HepG2 (cell line): Measurements from ENCODE around the gene RCBTB2. TPM values are rescaled to one million over a fixed set of nuclear protein-coding genes. Genes with fewer than 3 reads are reported as not detected.

Source experiments
- ATAC-seq: fragments of 200-7000 bp; cut with Tn5 transposase; 3 replicates; pipeline ENCODE4 v1.9.1; 2020; ENCODE audit warnings: mild to moderate bottlenecking, moderate library complexity
- BruUV-seq: library from RNA; stranded (reverse); fragments of 400-500 nt; replicated peaks from 2 replicates; lab custom pipeline; 2021; lab: Mats Ljungman, UMichigan
- CTCF ChIA-PET: fragments of 300-600 bp; formaldehyde crosslinking; extraction: SDS; loops from one replicate; lab custom pipeline; 2021; ENCODE audit warnings: low total read pairs, inconsistent platforms, low intra/inter-chr PET ratio; lab: Yijun Ruan, JAX
- POLR2A ChIA-PET: fragments of 350-600 bp; sonication (Branson Sonifier 250); formaldehyde crosslinking; loops from one replicate; lab custom pipeline; 2020; ENCODE audit warnings: antibody characterized with exemption, inconsistent platforms; lab: Yijun Ruan, JAX
- DNase-seq: peaks from one replicate; pipeline ENCODE4 v3.0.0-alpha.2; 2015; ENCODE audit warnings: low spot score
- FAIRE-seq: peaks from 3 replicates; lab custom pipeline; 2011; peaks lifted over from hg19 to GRCh38; lab: Jason Lieb, UNC
- H2AFZ ChIP-seq: one replicate; pipeline ENCODE4 v1.6.1; 2011; ENCODE audit warnings: low read length, inconsistent platforms
- H3K27ac ChIP-seq: fragments of 300-600 bp; 3 replicates; pipeline ENCODE4 v1.8.0; 2011; ENCODE audit warnings: mixed run types, mild to moderate bottlenecking, mixed read lengths, low read length, inconsistent platforms; ENCODE audit not compliant: insufficient read depth; ENCODE audit errors: extremely low read length
- H3K27me3 ChIP-seq, 2 experiments: fragments of 200-600 bp in 1 of 2; 2 replicates in 1 of 2; 3 replicates in 1 of 2; pipeline versions ENCODE4 v1.6.0 to v1.8.0; 2011; ENCODE audit warnings: low read length in 2 of 2, mild to moderate bottlenecking in 2 of 2, moderate library complexity in 2 of 2, inconsistent platforms in 1 of 2; ENCODE audit not compliant: insufficient read depth in 2 of 2, control insufficient read depth in 1 of 2
- H3K36me3 ChIP-seq, 2 experiments: fragments of 200-600 bp in 1 of 2; replicated peaks in 1 of 2; 2 replicates in 1 of 2; 3 replicates in 1 of 2; pipeline versions ENCODE4 v1.5.1 to v1.8.0; 2011; ENCODE audit warnings: low read length in 2 of 2, inconsistent platforms in 1 of 2; ENCODE audit not compliant: insufficient read depth in 2 of 2, control insufficient read depth in 1 of 2
- H3K4me1 ChIP-seq: 2 replicates; pipeline ENCODE4 v1.5.1; 2012; ENCODE audit warnings: low read length, inconsistent platforms; ENCODE audit not compliant: insufficient read depth
- H3K4me2 ChIP-seq: 2 replicates; pipeline ENCODE4 v1.6.0; 2011; ENCODE audit warnings: low read depth, low read length, inconsistent platforms
- H3K4me3 ChIP-seq, 3 experiments: fragments of 200-600 bp in 1 of 3; sonication (generic), shearing (Covaris generic) in 1 of 3; replicated peaks in 1 of 3; 2 replicates each; pipeline ENCODE4 v1.5.1; 2011 to 2016; ENCODE audit warnings: low read length in 3 of 3, inconsistent platforms in 2 of 3, low read depth in 2 of 3, mild to moderate bottlenecking in 2 of 3, control low read depth in 1 of 3, mixed read lengths in 1 of 3; ENCODE audit not compliant: insufficient read depth in 1 of 3
- H3K79me2 ChIP-seq: one replicate; pipeline ENCODE4 v1.6.1; 2011; ENCODE audit warnings: low read length, inconsistent platforms; ENCODE audit not compliant: insufficient read depth
- H3K9ac ChIP-seq: 2 replicates; pipeline ENCODE4 v1.6.0; 2011; ENCODE audit warnings: mild to moderate bottlenecking, low read depth, low read length, inconsistent platforms; ENCODE audit not compliant: insufficient read depth
- H3K9me3 ChIP-seq: 2 replicates; pipeline ENCODE4 v1.5.1; 2012; ENCODE audit warnings: mild to moderate bottlenecking, low read length
- H4K20me1 ChIP-seq: 2 replicates; pipeline ENCODE4 v1.6.0; 2011; ENCODE audit warnings: inconsistent platforms, mild to moderate bottlenecking, low read length, moderate library complexity; ENCODE audit not compliant: insufficient read depth
- KIAA2018 ChIP-seq: sonication (generic); formaldehyde crosslinking; IDR thresholded peaks from 2 replicates; pipeline ENCODE4 v1.5.0; 2020; ENCODE audit warnings: mild to moderate bottlenecking, missing genetic modification reagents, borderline replicate concordance
- REL ChIP-seq: sonication (generic); formaldehyde crosslinking; conservative IDR thresholded peaks from 2 replicates; pipeline ENCODE4 v1.8.0; 2022; ENCODE audit warnings: mild to moderate bottlenecking, missing genetic modification reagents, moderate library complexity
- ZNF230 ChIP-seq: sonication (generic); formaldehyde crosslinking; IDR thresholded peaks from 2 replicates; pipeline ENCODE4 v1.4.0; 2020; ENCODE audit warnings: mild to moderate bottlenecking, missing genetic modification reagents
- ZNF30 ChIP-seq: sonication (generic); formaldehyde crosslinking; IDR thresholded peaks from 2 replicates; pipeline ENCODE4 v1.5.0; 2020; ENCODE audit warnings: mild to moderate bottlenecking, missing genetic modification reagents
- ZNF720 ChIP-seq: sonication (generic); formaldehyde crosslinking; IDR thresholded peaks from 2 replicates; pipeline ENCODE4 v1.4.0; 2020; ENCODE audit warnings: missing genetic modification reagents
- ZNF766 ChIP-seq: sonication (generic); formaldehyde crosslinking; IDR thresholded peaks from 2 replicates; pipeline ENCODE4 v1.5.0; 2020; ENCODE audit warnings: missing genetic modification reagents, borderline replicate concordance
- in situ Hi-C: cut with HindIII; loops from 2 replicates; pipeline ENCODE4 v1.10.0; 2017; ENCODE audit warnings: low pct_unique_long_range_greater_than_20kb; ENCODE audit not compliant: extremely low pct_ligation_motif_present
- intact Hi-C: fragments of 100-400 bp; cut with micrococcal nuclease; formaldehyde crosslinking; loops from one replicate; pipeline ENCODE4 v1.10.0; 2022; ENCODE audit not compliant: unreplicated experiment
- polyA plus RNA-seq, 8 experiments: library from polyadenylated mRNA; depleted of rRNA in 3 of 8; stranded (reverse) in 7 of 8; unstranded in 1 of 8; fragments of >200 nt; fragmentation: Illumina TruSeq in 4 of 8; extraction: Trizol in 4 of 8; gene quantifications; 2 replicates each; pipeline versions ENCODE4 v1.2.1 to v1.2.3, GENCODE V29; 2011 to 2016; ENCODE audit warnings: low read depth in 4 of 8, missing spikeins in 1 of 8, mixed read lengths in 1 of 8; ENCODE audit not compliant: insufficient read depth in 1 of 8
- total RNA-seq, 5 experiments: library from RNA; depleted of rRNA; stranded (reverse); fragments of >200 nt; fragmentation: Illumina TruSeq; extraction: Trizol; gene quantifications; 2 replicates each; pipeline ENCODE4 v1.2.3, GENCODE V29; 2016; ENCODE audit warnings: low read depth in 1 of 5

RCBTB2 gene
- total and polyA plus RNA-seq, 2 of the 13 experiments (the other 11 are each of a cell fraction or from before 2014, with no cell fraction given): 1.9 to 2.7 TPM

GRCh38 chr13:48539550-48539949 is 6.7 kb upstream of the RCBTB2 start:
- DNase-seq (no peak), ATAC-seq (no peak), FAIRE-seq (no peak)
- Histone ChIP-seq H2AFZ (no peak overlapping the region), H3K79me2 (no peaks in the 10 kb centered on the region), H4K20me1 (no peaks in the 10 kb centered on the region), H3K4me2 (no peak overlapping the region), H3K9ac (no peak overlapping the region), H3K27ac (no peak overlapping the region), H3K4me3 (no peak overlapping the region), H3K9me3 (no peaks in the 10 kb centered on the region), H3K4me1 (peaks cover 33% of the 10 kb centered on the region), H3K27me3 (no peaks in the 10 kb centered on the region)
- POLR2A ChIA-PET: no interaction called here
- no peak for TF ChIP-seq ZNF30 (CRISPR knock-in tag)
- no peak for TF ChIP-seq ZNF720 (CRISPR knock-in tag)
- TF ChIP-seq ZNF230 (CRISPR knock-in tag): no peak
- no peak for TF ChIP-seq KIAA2018 (CRISPR knock-in tag)
- TF ChIP-seq REL: no peak
- no peak for TF ChIP-seq ZNF766
- TF ChIP-seq, all 625 proteins: peak for 0
- no TSS peak for BruUV-seq
- CTCF ChIA-PET: no interaction called here
- in situ Hi-C loops (no loop called here), intact Hi-C loops (no loop called here)
- no peaks in the 10 kb centered on the region for H3K36me3 ChIP-seq
